HepG2 (cell line): ENCODE results near the gene NDOR1. TPM values are rescaled to one million over a fixed set of nuclear protein-coding genes. Genes with fewer than 3 reads are reported as not detected.

ENCODE experiments used
- CCDC6 ChIP-seq: sonication (generic); formaldehyde crosslinking; IDR thresholded peaks from 2 replicates; pipeline ENCODE4 v1.8.1; 2022; ENCODE audit warnings: mild to moderate bottlenecking, missing genetic modification reagents, moderate library complexity
- E2F2 ChIP-seq: sonication (generic); formaldehyde crosslinking; IDR thresholded peaks from 2 replicates; pipeline ENCODE4 v1.4.0; 2020; ENCODE audit warnings: missing genetic modification reagents, borderline replicate concordance
- ETV5 ChIP-seq: IDR thresholded peaks from 2 replicates; pipeline ENCODE4 v1.6.1; 2018; ENCODE audit warnings: missing biosample characterization, missing genetic modification reagents, inconsistent platforms, borderline replicate concordance
- HIC2 ChIP-seq: sonication (generic); formaldehyde crosslinking; IDR thresholded peaks from 2 replicates; pipeline ENCODE4 v1.9.0; 2022; ENCODE audit warnings: low read depth, missing genetic modification reagents
- HNF1B ChIP-seq: sonication (generic); formaldehyde crosslinking; IDR thresholded peaks from 2 replicates; pipeline ENCODE4 v1.5.1; 2020; ENCODE audit warnings: mild to moderate bottlenecking, moderate library complexity, missing genetic modification reagents
- HNF4G ChIP-seq, 2 experiments: sonication (generic) in 1 of 2; formaldehyde crosslinking in 1 of 2; IDR thresholded peaks; 2 replicates each; pipeline versions ENCODE4 v1.4.0 to v1.6.1; 2011 to 2020; ENCODE audit warnings: borderline replicate concordance in 2 of 2, low read depth in 2 of 2, mild to moderate bottlenecking in 2 of 2, low read length in 1 of 2, missing genetic modification reagents in 1 of 2, moderate library complexity in 1 of 2
- HOMEZ ChIP-seq: IDR thresholded peaks from 2 replicates; pipeline ENCODE4 v1.6.1; 2016; ENCODE audit warnings: low read depth
- KAT7 ChIP-seq: IDR thresholded peaks from 2 replicates; pipeline ENCODE4 v1.6.1; 2018; ENCODE audit warnings: borderline replicate concordance, missing compliant biosample characterization
- KDM1A ChIP-seq: IDR thresholded peaks from 2 replicates; pipeline ENCODE4 v1.6.1; 2016; ENCODE audit warnings: missing compliant biosample characterization
- MXI1 ChIP-seq: IDR thresholded peaks from 3 replicates; pipeline ENCODE4 v1.6.1; 2012; ENCODE audit warnings: low read depth, low read length, inconsistent platforms, borderline replicate concordance
- MYC ChIP-seq: sonication (generic); formaldehyde crosslinking; IDR thresholded peaks from 2 replicates; pipeline ENCODE4 v1.9.0; 2021; ENCODE audit warnings: missing genetic modification reagents, borderline replicate concordance
- NFKBIZ ChIP-seq: IDR thresholded peaks from 2 replicates; pipeline ENCODE4 v1.6.1; 2018; ENCODE audit warnings: missing genetic modification reagents, missing compliant biosample characterization
- PAX8 ChIP-seq: sonication (generic); formaldehyde crosslinking; IDR thresholded peaks from 2 replicates; pipeline ENCODE4 v1.8.0; 2022; ENCODE audit warnings: mild to moderate bottlenecking, missing genetic modification reagents, borderline replicate concordance
- SP5 ChIP-seq: IDR thresholded peaks from 2 replicates; pipeline ENCODE4 v1.6.1; 2016; ENCODE audit warnings: low read depth, borderline replicate concordance
- TOE1 ChIP-seq: sonication (generic); formaldehyde crosslinking; IDR thresholded peaks from 2 replicates; pipeline ENCODE4 v1.4.0; 2020; ENCODE audit warnings: mild to moderate bottlenecking, missing genetic modification reagents
- YEATS2 ChIP-seq: sonication (generic); formaldehyde crosslinking; IDR thresholded peaks from 2 replicates; pipeline ENCODE4 v1.4.0; 2020; ENCODE audit warnings: missing genetic modification reagents, borderline replicate concordance
- ZC3H13 ChIP-seq: sonication (generic); formaldehyde crosslinking; IDR thresholded peaks from 2 replicates; pipeline ENCODE4 v1.8.1; 2023; ENCODE audit warnings: mild to moderate bottlenecking, missing genetic modification reagents, moderate library complexity
- ZNF224 ChIP-seq: sonication (generic); formaldehyde crosslinking; IDR thresholded peaks from 2 replicates; pipeline ENCODE4 v1.5.0; 2020; ENCODE audit warnings: mild to moderate bottlenecking, missing genetic modification reagents
- ZNF691 ChIP-seq: sonication (generic); formaldehyde crosslinking; IDR thresholded peaks from 2 replicates; pipeline ENCODE4 v1.4.0; 2020; ENCODE audit warnings: missing genetic modification reagents, low read depth, mild to moderate bottlenecking, borderline replicate concordance
- ZNF891 ChIP-seq: sonication (generic); formaldehyde crosslinking; IDR thresholded peaks from 2 replicates; pipeline ENCODE4 v1.5.0; 2020; ENCODE audit warnings: mild to moderate bottlenecking, missing genetic modification reagents
- polyA plus RNA-seq, 8 experiments: library from polyadenylated mRNA; depleted of rRNA in 3 of 8; stranded (reverse) in 7 of 8; unstranded in 1 of 8; fragments of >200 nt; fragmentation: Illumina TruSeq in 4 of 8; extraction: Trizol in 4 of 8; gene quantifications; 2 replicates each; pipeline versions ENCODE4 v1.2.1 to v1.2.3, GENCODE V29; 2011 to 2016; ENCODE audit warnings: low read depth in 4 of 8, missing spikeins in 1 of 8, mixed read lengths in 1 of 8; ENCODE audit not compliant: insufficient read depth in 1 of 8
- total RNA-seq, 5 experiments: library from RNA; depleted of rRNA; stranded (reverse); fragments of >200 nt; fragmentation: Illumina TruSeq; extraction: Trizol; gene quantifications; 2 replicates each; pipeline ENCODE4 v1.2.3, GENCODE V29; 2016; ENCODE audit warnings: low read depth in 1 of 5

Gene NDOR1
- total and polyA plus RNA-seq, 2 of the 13 experiments (the other 11 are each of a cell fraction or from before 2014, with no cell fraction given) = 3.6 to 8.7 TPM

- TF ChIP-seq HNF1B (CRISPR knock-in tag) = peak; percentile 33; the same call in 1 of the 2 replicates
- peak; percentile 56; the same call in 1 of the 2 replicates for TF ChIP-seq ZNF691 (CRISPR knock-in tag)
- TF ChIP-seq MXI1 = peak; percentile 63; the same call in 1 of the 3 replicates
- TF ChIP-seq TOE1 = no peak
- TF ChIP-seq KDM1A (CRISPR knock-in tag) = no peak
- TF ChIP-seq SP5 (CRISPR knock-in tag) = peak; percentile 86
- 0 out of 2 replicates have a peak, but pooled peaks have one; percentile 41 for TF ChIP-seq PAX8 (CRISPR knock-in tag)
- peak; percentile 36 for TF ChIP-seq ZC3H13
- TF ChIP-seq MYC = peak; percentile 33; the same call in 1 of the 2 replicates
- no peak for TF ChIP-seq E2F2 (CRISPR knock-in tag)
- TF ChIP-seq ZNF224 = 0 out of 2 replicates have a peak, but pooled peaks have one; percentile 33
- TF ChIP-seq NFKBIZ = no peak
- TF ChIP-seq YEATS2 (CRISPR knock-in tag) = peak; percentile 4; the same call in 1 of the 2 replicates
- TF ChIP-seq HNF4G (IDR thresholded peaks at IDR 0.05; ENCODE audit: borderline replicate concordance, low read depth, low read length) = no peak
- 0 out of 2 replicates have a peak, but pooled peaks have one; percentile 15 for TF ChIP-seq HNF4G (CRISPR knock-in tag; IDR thresholded peaks at IDR 0.05; ENCODE audit: borderline replicate concordance, low read depth)
- peak; percentile 17; the same call in 1 of the 2 replicates for TF ChIP-seq ZNF891 (CRISPR knock-in tag)
- TF ChIP-seq HOMEZ = peak; percentile 34; the same call in 1 of the 2 replicates
- TF ChIP-seq CCDC6 (CRISPR knock-in tag) = peak; percentile 58; the same call in 1 of the 2 replicates
- TF ChIP-seq ETV5 (CRISPR knock-in tag) = peak; percentile 55; the same call in 1 of the 2 replicates
- TF ChIP-seq KAT7 (CRISPR knock-in tag) = no peak
- TF ChIP-seq HIC2 (CRISPR knock-in tag) = peak; percentile 7
These were observed 12.0 kb downstream of the NDOR1 start (continued) for GRCh38 chr9:137217276-137218211.
